HepG2 (cell line): ENCODE data around the gene CST3. TPM values are rescaled to one million over a fixed set of nuclear protein-coding genes. Genes with fewer than 3 reads are reported as not detected.

Experiments
- ATF3 ChIP-seq: sonication (generic); formaldehyde crosslinking; IDR thresholded peaks from 2 replicates; pipeline ENCODE4 v1.4.0; 2020; ENCODE audit warnings: missing genetic modification reagents
- EP300 ChIP-seq, 3 experiments: sonication (generic) in 1 of 3; formaldehyde crosslinking in 1 of 3; IDR thresholded peaks; 2 replicates each; pipeline versions ENCODE4 v1.5.1 to v1.6.1; 2011 to 2020; ENCODE audit warnings: low read depth in 2 of 3, low read length in 2 of 3, borderline replicate concordance in 1 of 3, improper control_type of control experiment in 1 of 3, mild to moderate bottlenecking in 1 of 3, missing genetic modification reagents in 1 of 3, moderate library complexity in 1 of 3
- FOXJ3 ChIP-seq: sonication (generic); formaldehyde crosslinking; IDR thresholded peaks from 2 replicates; pipeline ENCODE4 v1.4.0; 2020; ENCODE audit warnings: missing genetic modification reagents, mild to moderate bottlenecking, borderline replicate concordance
- FOXO1 ChIP-seq: sonication (generic); formaldehyde crosslinking; IDR thresholded peaks from 2 replicates; pipeline ENCODE4 v1.4.0; 2020; ENCODE audit warnings: missing genetic modification reagents
- GATAD2A ChIP-seq: IDR thresholded peaks from 2 replicates; pipeline ENCODE4 v1.6.1; 2016
- GZF1 ChIP-seq: sonication (generic); formaldehyde crosslinking; IDR thresholded peaks from 2 replicates; pipeline ENCODE4 v1.5.1; 2020; ENCODE audit warnings: mild to moderate bottlenecking, missing genetic modification reagents
- HNF4G ChIP-seq, 2 experiments: sonication (generic) in 1 of 2; formaldehyde crosslinking in 1 of 2; IDR thresholded peaks; 2 replicates each; pipeline versions ENCODE4 v1.4.0 to v1.6.1; 2011 to 2020; ENCODE audit warnings: borderline replicate concordance in 2 of 2, low read depth in 2 of 2, mild to moderate bottlenecking in 2 of 2, low read length in 1 of 2, missing genetic modification reagents in 1 of 2, moderate library complexity in 1 of 2
- IKZF5 ChIP-seq: IDR thresholded peaks from 2 replicates; pipeline ENCODE4 v1.6.1; 2018; ENCODE audit warnings: missing genetic modification reagents, mild to moderate bottlenecking, missing compliant biosample characterization
- KDM2A ChIP-seq: sonication (generic); formaldehyde crosslinking; IDR thresholded peaks from 2 replicates; pipeline ENCODE4 v1.4.0; 2020; ENCODE audit warnings: low read depth, missing genetic modification reagents, borderline replicate concordance
- MIER2 ChIP-seq: IDR thresholded peaks from 2 replicates; pipeline ENCODE4 v1.6.1; 2016; ENCODE audit warnings: missing biosample characterization, missing genetic modification reagents
- MIER3 ChIP-seq: IDR thresholded peaks from 2 replicates; pipeline ENCODE4 v1.6.1; 2016; ENCODE audit warnings: missing compliant biosample characterization, borderline replicate concordance
- NFE2 ChIP-seq: sonication (generic); formaldehyde crosslinking; IDR thresholded peaks from 2 replicates; pipeline ENCODE4 v1.4.0; 2020; ENCODE audit warnings: missing genetic modification reagents
- NR2C2 ChIP-seq: sonication (generic); formaldehyde crosslinking; IDR thresholded peaks from 2 replicates; pipeline ENCODE4 v1.4.0; 2020; ENCODE audit warnings: missing genetic modification reagents, mild to moderate bottlenecking, moderate library complexity, borderline replicate concordance
- RARA ChIP-seq: IDR thresholded peaks from 2 replicates; pipeline ENCODE4 v1.6.1; 2016; ENCODE audit warnings: missing genetic modification reagents, missing compliant biosample characterization
- RCOR2 ChIP-seq: IDR thresholded peaks from 2 replicates; pipeline ENCODE4 v1.6.1; 2016; ENCODE audit warnings: missing biosample characterization, missing genetic modification reagents
- REPIN1 ChIP-seq: sonication (generic); formaldehyde crosslinking; IDR thresholded peaks from 2 replicates; pipeline ENCODE4 v1.8.0; 2022; ENCODE audit warnings: missing genetic modification reagents, low read depth, mild to moderate bottlenecking, borderline replicate concordance
- RORA ChIP-seq: sonication (generic); formaldehyde crosslinking; IDR thresholded peaks from 2 replicates; pipeline ENCODE4 v1.5.0; 2020; ENCODE audit warnings: mild to moderate bottlenecking, missing genetic modification reagents, moderate library complexity
- THRA ChIP-seq: sonication (generic); formaldehyde crosslinking; IDR thresholded peaks from 2 replicates; pipeline ENCODE4 v1.4.0; 2020; ENCODE audit warnings: missing genetic modification reagents, borderline replicate concordance
- ZBTB42 ChIP-seq: sonication (generic); formaldehyde crosslinking; IDR thresholded peaks from 2 replicates; pipeline ENCODE4 v1.5.0; 2020; ENCODE audit warnings: mild to moderate bottlenecking, missing genetic modification reagents
- ZNF180 ChIP-seq: sonication (generic); formaldehyde crosslinking; IDR thresholded peaks from 2 replicates; pipeline ENCODE4 v1.4.0; 2020; ENCODE audit warnings: low read depth, missing genetic modification reagents, borderline replicate concordance
- ZNF292 ChIP-seq: sonication (generic); formaldehyde crosslinking; IDR thresholded peaks from 2 replicates; pipeline ENCODE4 v1.8.1; 2022; ENCODE audit warnings: mild to moderate bottlenecking, low read depth, missing genetic modification reagents, borderline replicate concordance
- ZNF331 ChIP-seq: sonication (generic); formaldehyde crosslinking; IDR thresholded peaks from 2 replicates; pipeline ENCODE4 v1.4.0; 2020; ENCODE audit warnings: missing genetic modification reagents
- ZNF333 ChIP-seq: sonication (generic); formaldehyde crosslinking; IDR thresholded peaks from 2 replicates; pipeline ENCODE4 v1.4.0; 2020; ENCODE audit warnings: mild to moderate bottlenecking, missing genetic modification reagents, borderline replicate concordance
- ZNF770 ChIP-seq: sonication (generic); formaldehyde crosslinking; IDR thresholded peaks from 2 replicates; pipeline ENCODE4 v1.5.0; 2020; ENCODE audit warnings: mild to moderate bottlenecking, missing genetic modification reagents
- polyA plus RNA-seq, 8 experiments: library from polyadenylated mRNA; depleted of rRNA in 3 of 8; stranded (reverse) in 7 of 8; unstranded in 1 of 8; fragments of >200 nt; fragmentation: Illumina TruSeq in 4 of 8; extraction: Trizol in 4 of 8; gene quantifications; 2 replicates each; pipeline versions ENCODE4 v1.2.1 to v1.2.3, GENCODE V29; 2011 to 2016; ENCODE audit warnings: low read depth in 4 of 8, missing spikeins in 1 of 8, mixed read lengths in 1 of 8; ENCODE audit not compliant: insufficient read depth in 1 of 8
- total RNA-seq, 5 experiments: library from RNA; depleted of rRNA; stranded (reverse); fragments of >200 nt; fragmentation: Illumina TruSeq; extraction: Trizol; gene quantifications; 2 replicates each; pipeline ENCODE4 v1.2.3, GENCODE V29; 2016; ENCODE audit warnings: low read depth in 1 of 5

CST3 gene
- total and polyA plus RNA-seq, 2 of the 13 experiments (the other 11 are each of a cell fraction or from before 2014, with no cell fraction given) = 690 to 1,005 TPM

- TF ChIP-seq THRA (peak; percentile 64; the same call in 1 of the 2 replicates), ATF3 (CRISPR knock-in tag) (peak; percentile 89), MIER2 (CRISPR knock-in tag) (0 out of 2 replicates have a peak, but pooled peaks have one; percentile 26), RORA (CRISPR knock-in tag) (peak; percentile 36; the same call in 1 of the 2 replicates), RCOR2 (peak; percentile 75; the same call in 1 of the 2 replicates), GATAD2A (peak; percentile 85), FOXJ3 (CRISPR knock-in tag) (peak; percentile 69), EP300 (IDR thresholded peaks at IDR 0.05; ENCODE audit: low read depth in 2 of 2, low read length in 2 of 2) (peak in 1 of 2 experiments; percentile 68; a peak in 2 of 4 replicates), EP300 (CRISPR knock-in tag; IDR thresholded peaks at IDR 0.05; ENCODE audit: borderline replicate concordance) (peak; percentile 17; the same call in 1 of the 2 replicates), ZNF333 (CRISPR knock-in tag) (no peak), ZNF770 (CRISPR knock-in tag) (peak; percentile 90), MIER3 (peak; percentile 38; the same call in 1 of the 2 replicates), IKZF5 (CRISPR knock-in tag) (peak; percentile 61; the same call in 1 of the 2 replicates), REPIN1 (CRISPR knock-in tag) (0 out of 2 replicates have a peak, but pooled peaks have one; percentile 25), GZF1 (CRISPR knock-in tag) (no peak), ZBTB42 (CRISPR knock-in tag) (no peak), ZNF331 (peak; percentile 90; the same call in 1 of the 2 replicates), RARA (CRISPR knock-in tag) (peak; percentile 98), NR2C2 (peak; percentile 55; the same call in 1 of the 2 replicates), HNF4G (IDR thresholded peaks at IDR 0.05; ENCODE audit: borderline replicate concordance, low read depth, low read length) (peak; percentile 30; the same call in 1 of the 2 replicates), HNF4G (CRISPR knock-in tag; IDR thresholded peaks at IDR 0.05; ENCODE audit: borderline replicate concordance, low read depth) (no peak), ZNF180 (CRISPR knock-in tag) (no peak), ZNF292 (CRISPR knock-in tag) (peak; percentile 45; the same call in 1 of the 2 replicates), NFE2 (no peak), KDM2A (no peak), FOXO1 (CRISPR knock-in tag) (peak; percentile 80)
Observed at GRCh38 chr20:23649830-23650417, 12.2 kb upstream of the CST3 start (continued).
